HG02884 (cell line): ENCODE data around the gene HARS1.
A peak's percentile ranks its signal among the peaks of the same experiment; 100 is the strongest.
"Not testable (repeated sequence)": the region's sequence is repeated elsewhere in the genome, so short reads cannot be mapped to it uniquely, and the experiment has no call there.

ENCODE experiments used
- ATAC-seq: cut with Tn5 transposase; IDR thresholded peaks from one replicate; pipeline ENCODE4 v1.9.1; 2021; ENCODE audit warnings: mild to moderate bottlenecking, moderate library complexity; ENCODE audit not compliant: unreplicated experiment

Gene HARS1, protein sequence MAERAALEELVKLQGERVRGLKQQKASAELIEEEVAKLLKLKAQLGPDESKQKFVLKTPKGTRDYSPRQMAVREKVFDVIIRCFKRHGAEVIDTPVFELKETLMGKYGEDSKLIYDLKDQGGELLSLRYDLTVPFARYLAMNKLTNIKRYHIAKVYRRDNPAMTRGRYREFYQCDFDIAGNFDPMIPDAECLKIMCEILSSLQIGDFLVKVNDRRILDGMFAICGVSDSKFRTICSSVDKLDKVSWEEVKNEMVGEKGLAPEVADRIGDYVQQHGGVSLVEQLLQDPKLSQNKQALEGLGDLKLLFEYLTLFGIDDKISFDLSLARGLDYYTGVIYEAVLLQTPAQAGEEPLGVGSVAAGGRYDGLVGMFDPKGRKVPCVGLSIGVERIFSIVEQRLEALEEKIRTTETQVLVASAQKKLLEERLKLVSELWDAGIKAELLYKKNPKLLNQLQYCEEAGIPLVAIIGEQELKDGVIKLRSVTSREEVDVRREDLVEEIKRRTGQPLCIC

DNA sequence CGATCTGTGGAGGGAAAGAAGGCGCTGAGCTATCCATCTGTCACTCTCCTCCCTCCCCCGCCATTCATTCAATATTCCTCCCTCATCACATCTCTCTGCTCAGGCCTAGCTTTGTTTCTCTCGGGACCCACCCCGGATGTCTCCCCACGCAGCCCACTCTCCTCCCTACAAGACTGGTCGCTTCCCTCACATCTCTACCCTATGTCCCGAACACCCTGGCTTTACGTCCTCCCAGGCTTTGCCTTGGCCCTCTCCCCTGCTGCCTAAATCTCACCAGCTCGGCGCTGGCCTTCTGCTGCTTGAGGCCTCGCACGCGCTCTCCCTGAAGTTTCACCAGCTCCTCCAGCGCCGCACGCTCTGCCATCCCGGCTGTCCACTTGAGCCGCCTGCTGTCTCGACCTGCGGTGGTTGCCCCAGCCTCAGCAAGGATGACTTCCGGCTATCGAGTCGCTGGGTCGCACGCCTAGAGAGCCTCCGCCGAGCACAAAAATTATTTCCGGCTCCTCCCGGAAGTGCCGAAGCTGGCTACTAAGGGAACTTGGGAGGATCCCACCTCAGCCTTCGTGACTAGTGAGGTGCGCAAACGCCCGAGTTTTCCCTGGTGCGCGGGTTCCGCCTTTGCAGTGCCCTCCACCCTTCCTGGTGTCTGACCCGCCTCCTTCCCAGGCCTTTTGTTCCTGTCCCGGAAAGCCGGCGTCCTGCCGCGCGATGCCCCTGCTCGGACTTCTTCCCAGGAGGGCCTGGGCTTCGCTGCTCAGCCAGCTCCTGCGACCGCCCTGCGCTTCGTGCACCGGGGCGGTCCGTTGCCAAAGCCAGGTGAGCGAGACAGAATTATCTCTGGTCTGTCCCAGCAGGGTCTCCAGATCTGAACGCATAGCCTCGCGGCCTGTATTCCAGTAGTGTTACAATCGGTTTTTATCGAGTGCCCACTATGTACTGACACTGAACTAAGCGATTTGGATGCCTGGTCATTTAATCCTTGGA lies at the start of gene HARS1, which contains the start of gene HARS2:
Gene HARS1, minus strand, starts transcription at position 430 of the 984 bp plus-strand sequence. Its CDS starts 66 bp downstream, at position 364.
Gene HARS2, plus strand, starts transcription at position 515 of the 984 bp plus-strand sequence. Its CDS starts 194 bp downstream, at position 709.
- ATAC-seq = peak; percentile 96

DNA sequence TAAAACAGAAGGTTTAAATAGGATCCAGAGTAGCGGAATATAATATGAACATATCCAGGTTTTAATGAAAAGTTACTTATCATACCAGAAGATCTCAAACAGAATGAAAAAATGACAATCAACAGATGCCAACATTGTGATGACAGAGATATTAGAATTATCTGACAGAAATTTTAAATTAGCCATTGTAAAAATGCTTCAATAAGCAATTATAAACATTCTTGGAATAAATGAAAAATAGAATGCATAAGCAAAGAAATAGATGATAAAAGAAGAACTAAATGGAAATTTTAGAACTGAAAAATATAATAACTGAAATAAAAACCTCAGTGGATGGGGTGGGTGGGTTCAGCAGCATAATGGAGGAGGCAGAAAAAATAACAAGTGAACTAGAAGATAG lies 46.3 kb upstream of the HARS1 start:
- ATAC-seq = no peak

DNA sequence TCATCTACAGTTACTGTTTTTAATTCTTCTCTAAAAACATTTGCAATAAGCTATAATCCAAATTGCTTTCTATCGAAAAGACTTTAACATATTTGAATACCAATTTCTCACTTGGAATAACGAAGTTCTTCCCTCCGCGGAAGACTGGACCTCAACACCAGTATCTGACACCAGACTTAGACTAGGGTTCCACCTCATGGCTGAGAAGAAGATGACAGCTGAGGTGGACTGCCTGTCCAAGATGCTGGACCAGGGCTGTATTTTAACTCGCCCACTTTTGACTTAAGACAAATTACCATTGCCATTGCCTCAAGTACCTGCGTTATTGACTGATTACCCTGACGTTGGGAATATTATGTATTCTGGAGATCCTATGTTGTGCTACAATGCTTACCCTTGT lies 43.2 kb upstream of the HARS1 start:
- no peak for ATAC-seq

DNA sequence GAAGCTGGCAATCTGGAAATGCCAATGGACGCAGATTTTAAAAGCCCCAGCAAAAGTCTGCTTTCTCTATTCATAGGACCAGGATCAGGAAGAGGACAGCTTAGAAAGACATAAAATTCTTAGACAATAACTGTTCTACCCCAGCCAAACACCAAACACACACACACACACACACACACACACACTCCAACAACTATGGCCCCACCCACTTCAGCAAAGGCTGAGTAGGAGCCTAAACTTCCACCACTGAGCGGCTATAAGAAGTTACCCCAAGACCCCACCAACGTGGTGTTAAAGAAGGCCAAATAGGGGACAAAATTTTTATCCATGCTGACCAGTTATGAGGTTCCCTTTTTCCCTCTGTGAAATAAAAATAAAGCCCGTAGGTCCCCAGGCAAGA lies 41.9 kb upstream of the HARS1 start:
- ATAC-seq = no peak

DNA sequence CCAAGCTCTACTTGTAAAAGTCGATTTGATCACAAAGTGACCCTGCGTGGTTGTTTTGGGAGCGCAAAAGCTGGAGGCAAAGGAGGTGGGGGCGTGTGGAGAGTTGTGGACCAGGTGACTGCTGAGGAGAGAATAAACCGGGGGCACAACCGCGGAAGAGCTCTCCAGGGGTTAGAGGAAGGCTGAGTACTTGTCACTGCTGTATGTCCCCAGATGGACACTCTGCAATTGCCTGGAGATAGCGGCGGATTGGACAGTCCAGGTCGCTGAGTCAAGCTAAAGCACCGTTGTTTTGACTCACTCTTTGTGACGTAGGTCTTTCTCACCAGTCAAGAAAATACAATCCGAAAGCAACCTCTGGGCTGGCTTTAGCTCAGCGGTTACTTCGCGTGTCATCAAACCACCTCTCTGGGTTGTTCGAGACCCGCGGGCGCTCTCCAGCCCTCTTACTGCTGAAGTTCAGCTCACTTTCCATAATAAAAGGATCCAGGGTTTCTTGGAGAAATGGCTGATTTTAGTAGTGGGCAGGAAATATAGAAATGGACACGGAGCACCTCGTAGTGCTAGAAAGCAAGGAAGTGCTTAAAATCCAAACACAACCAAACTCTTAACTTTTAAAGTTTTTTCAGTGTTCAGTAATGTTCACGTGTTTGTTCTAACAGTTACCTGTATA lies 34.8 kb upstream of the HARS1 start:
- ATAC-seq = peak; percentile 63

DNA sequence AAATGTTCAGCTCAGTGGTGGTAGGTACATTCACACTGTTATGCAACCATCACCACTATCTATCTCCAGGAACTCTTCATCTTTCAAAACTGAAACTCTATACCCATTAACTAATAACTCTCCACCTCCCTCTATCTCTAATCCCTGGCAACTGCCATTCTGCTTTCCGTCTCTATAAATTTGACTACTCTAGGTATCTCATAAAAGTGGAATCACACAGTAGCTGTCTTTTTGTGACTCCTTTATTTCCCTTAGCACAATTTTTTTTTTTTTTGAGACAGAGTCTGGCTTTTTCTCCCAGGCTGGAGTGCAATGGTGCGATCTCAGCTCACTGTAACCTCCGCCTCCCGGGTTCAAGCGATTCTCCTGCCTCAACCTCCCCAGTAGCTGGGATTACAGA lies 30.2 kb upstream of the HARS1 start:
- not testable (repeated sequence) for ATAC-seq

DNA sequence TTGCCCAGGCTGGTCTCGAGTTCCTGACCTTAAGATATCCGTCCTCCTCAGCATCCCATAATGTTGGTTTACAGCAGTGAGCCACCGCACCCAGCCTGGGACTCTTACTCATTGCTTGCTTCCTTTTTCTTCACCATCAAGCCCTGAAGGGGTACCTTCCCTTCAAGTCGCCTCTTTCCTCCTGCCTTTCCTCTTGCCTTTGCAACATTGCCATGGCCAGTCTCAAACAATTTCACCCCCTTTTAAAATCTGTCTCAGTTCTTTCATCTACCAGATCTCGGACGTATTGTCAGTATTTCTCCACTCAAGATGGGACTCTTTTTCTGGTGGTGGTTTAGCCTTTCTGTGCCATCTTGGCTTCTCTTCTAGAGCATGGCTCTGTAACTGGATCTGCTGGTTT lies 29.6 kb upstream of the HARS1 start:
- ATAC-seq = not testable (repeated sequence)

GRCh38 chr5:140718266-140718592 lies 27.1 kb upstream of the HARS1 start:
- ATAC-seq = no peak

DNA sequence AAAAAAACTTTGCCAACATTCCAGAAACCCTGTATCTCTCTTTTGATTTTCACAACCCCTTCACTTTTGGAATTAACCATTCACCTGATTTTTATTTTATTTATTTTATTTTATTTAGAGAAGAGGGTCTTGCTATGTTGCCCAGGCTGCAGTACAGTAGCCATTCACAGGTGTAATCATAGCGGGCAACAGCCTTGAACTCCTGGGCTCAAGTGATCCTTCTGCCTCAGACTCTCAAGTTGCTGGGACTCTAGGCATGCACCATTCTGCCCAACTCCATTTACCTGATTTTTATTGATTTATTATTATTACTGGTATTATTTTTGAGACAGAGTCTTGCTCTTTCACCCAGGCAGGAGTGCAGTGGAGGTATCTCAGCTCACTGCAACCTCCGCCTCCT lies 25.1 kb upstream of the HARS1 start:
- not testable (repeated sequence) for ATAC-seq

- no peak for ATAC-seq
Measured at GRCh38 chr5:140713562-140714094, 22.5 kb upstream of the HARS1 start.

DNA sequence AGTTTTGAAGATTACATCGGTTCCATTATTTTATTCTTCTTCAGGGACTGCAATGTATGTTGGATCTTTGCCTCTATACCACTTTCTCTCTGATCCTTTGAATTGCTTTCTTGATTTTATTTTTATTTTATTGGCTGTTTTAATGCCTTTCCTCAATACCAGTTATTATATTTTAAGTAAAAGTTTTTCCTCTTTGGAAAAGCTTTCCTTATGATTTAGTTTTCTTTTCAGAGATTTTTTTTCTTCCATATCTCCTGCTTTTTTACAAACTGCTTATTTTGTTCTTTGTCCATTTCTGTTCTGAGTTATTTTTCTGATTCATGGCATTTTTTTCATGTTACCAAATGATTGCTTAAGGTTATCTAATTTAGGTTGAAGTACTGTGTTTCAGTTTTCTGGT lies 20.6 kb upstream of the HARS1 start:
- ATAC-seq = no peak

DNA sequence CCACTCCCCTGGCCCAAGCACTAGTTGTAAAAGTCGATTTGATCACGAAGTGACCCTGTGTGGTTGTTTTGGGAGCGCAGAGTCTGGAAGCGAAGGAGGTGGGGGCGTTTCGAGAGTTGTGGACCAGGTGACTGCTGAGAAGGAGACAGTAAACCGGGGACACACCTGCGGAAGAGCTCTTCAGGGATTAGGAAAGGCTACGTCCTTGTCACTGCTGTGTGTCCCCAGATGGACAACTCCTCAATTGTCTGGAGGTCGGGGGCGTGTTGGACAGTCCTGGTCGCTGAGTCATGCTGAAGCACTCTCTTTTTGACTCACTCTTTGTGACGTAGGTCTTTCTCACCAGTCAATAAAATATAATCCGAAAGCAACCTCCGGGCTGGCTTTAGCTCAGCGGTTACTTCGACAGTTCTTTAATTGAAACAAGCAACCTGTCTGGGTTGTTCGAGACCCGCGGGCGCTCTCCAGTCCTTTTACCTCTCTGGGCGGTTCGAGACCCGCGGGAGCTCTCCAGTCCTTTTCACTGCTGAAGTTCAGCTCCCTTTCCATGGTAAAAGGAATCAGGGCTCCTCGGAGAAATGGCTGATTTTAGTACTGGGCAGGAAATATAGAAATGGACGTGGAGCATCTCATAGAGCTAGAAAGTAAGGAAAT lies 19.9 kb upstream of the HARS1 start:
- ATAC-seq = peak; percentile 90

DNA sequence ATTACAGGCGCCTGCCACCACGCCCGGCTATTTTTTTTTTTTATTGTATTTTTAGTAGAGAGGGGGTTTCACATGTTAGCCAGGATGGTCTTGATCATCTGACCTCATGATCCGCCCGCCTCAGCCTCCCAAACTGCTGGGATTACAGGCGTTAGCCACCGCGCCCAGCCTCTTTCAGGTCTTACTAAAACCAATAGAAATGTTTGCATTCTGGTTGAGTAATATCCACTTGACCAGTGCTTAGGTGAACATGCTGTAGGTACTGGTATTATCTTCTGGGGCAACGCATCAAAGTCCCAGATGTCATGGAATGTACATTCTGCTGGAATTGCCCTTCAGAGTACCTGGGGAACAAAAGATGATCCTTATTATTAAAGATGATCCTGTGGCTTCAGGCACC lies 17.6 kb upstream of the HARS1 start:
- not testable (repeated sequence) for ATAC-seq

GRCh38 chr5:140707812-140708211 lies 16.6 kb upstream of the HARS1 start:
- no peak for ATAC-seq

DNA sequence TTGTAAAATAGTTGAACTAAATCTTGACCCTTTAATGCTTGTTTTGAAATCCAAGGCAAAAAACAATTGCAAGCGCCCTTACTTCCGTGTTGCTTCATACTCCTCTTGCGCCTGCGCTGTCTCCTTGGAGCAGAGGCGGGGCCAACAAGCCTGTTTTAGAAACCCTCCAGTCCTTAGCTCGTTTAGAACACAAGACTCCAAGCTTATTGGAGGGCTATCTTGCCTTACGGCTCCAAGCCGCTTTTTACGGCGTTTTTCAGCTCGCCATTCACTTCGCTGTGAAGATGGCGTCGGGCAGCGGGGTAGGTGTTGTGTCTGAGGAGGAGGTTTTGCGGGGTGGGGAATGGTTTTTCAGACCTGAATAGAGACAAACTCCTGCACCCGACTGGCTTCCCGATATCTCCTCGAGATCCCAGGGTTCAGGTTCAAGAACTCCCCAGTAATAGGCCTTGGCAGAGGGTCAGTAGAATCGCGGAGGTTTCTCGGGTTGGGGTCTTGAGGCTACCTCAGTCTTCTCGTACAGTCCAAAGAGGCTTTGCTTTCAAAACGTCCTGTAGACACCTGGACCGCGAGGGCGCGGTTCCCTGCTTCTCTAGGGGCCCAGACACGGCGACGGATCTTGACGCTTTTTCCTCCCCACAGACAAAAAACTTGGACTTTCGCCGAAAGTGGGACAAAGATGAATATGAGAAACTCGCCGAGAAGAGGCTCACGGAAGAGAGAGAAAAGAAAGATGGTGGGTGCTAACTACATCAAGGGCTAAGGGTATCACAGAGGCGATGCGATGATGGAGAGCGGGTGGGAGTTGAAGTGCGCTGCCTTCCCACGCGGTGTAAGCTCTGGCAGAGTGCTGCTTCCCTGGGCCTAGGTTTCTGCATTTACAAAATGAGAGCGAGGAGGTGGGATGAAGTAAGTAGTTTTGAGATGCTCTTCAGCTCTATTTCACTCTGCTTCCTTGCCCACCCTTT lies 9.3 kb upstream of the HARS1 start, which contains the start of gene ZMAT2:
Gene ZMAT2, plus strand, starts transcription at position 271 of the 968 bp plus-strand sequence. Its CDS starts 14 bp downstream, at position 285.
- peak; percentile 100 for ATAC-seq

GRCh38 chr5:140696891-140697492 lies 5.8 kb upstream of the HARS1 start:
- ATAC-seq = no peak

DNA sequence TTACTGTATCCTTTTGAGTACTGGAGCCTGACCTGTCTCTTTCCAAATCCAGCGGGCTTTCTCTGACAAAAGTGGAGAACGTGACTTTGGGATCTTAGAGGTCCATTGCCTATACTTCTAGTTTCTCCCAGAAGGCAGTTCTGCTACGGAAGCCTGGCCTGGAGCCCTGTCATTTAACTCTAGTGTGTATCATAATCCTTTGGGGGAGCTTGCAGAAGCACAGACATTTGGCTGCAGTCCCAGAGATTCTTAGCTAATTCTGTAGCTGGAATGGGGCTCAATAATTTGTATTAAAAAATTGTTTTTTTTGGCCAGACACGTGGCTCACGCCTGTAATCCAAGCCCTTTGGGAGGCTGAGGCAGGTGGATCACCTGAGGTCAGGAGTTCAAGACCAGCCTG lies 3.1 kb upstream of the HARS1 start:
- no peak for ATAC-seq

GRCh38 chr5:140690376-140690932 lies 716 bp downstream of the HARS1 start:
- ATAC-seq = no peak
